IPS-NIHi11 (cell line): ENCODE data around the gene PLCXD3.

ENCODE experiments used
- DNase-seq: peaks from one replicate; pipeline ENCODE4 v3.0.0; 2012; ENCODE audit warnings: mixed read lengths, low spot score

The PLCXD3 gene

DNA sequence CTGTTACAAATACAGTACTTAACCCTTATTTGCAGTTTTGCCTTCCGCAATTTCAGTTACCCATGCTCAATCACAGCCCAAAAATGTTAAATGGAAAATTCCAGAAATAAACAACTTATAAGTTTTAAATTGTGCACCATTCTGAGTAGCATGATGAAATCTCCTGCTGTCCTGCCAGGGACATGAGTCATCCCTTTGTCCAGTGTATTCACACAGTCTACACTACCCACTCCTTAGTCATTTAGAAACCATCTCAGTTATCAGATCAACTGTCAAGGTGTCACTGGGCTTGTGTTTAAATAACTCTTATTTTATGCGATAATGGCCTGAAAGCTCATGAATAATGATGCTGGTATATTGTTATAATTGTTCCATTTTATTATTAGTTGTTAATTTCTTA lies 95.8 kb downstream of the PLCXD3 start:
- DNase-seq: no peak

DNA sequence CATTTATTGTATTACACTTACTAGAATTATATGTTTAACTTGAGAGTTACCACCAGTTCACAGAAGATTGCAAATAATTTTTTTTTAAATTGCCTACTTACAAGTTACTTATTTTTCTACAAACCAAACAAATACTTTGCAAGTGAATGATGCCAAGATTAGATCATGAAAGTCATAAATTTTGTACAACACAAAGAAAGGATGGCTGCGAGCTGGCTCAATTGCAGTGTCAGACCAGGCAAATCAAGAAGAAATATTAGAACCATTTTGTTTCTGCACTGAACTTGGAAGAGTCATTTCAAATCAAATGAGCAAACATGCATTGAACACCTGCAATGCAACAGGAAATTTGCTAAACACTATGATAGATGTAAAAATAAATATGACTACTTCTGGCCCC lies 97.3 kb downstream of the PLCXD3 start:
- DNase-seq: no peak

DNA sequence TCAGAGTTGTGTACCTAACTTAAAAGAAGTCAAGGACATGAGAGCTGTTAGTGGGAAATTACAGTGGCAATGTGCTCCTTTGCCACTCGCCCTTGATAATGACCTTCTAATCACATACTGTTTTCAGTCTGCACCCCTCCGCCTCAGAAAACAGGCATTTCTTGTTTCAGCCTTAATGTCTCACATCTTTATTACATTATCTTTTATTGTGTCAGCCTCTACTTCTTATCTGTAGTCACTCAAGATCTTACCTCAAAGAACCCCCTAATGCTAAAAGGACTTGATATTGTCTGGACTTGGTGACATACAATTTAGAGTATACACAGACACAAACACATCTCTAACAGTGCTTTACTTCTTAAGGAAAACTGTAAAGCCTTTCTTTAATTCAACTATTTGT lies 97.9 kb downstream of the PLCXD3 start:
- no peak for DNase-seq

DNA sequence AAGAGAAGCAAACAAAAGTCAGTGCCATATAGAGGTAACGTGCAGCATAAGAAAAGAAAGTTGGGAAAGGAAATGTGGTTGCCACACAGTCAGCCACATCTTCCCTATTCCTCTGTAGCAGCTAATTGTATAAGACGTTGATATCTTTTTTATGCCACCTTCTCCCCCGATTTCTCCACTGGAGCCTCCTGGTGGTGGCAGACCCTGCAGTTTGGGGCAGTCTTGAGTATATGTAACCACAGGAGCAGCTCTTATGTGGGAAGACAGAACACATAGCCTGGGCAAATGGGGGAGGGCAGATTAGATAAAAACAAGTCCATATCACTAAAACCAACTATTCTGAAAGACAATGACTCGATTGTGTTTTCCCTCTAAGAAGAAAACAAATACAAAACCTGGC lies 99.7 kb downstream of the PLCXD3 start:
- DNase-seq: no peak

DNA sequence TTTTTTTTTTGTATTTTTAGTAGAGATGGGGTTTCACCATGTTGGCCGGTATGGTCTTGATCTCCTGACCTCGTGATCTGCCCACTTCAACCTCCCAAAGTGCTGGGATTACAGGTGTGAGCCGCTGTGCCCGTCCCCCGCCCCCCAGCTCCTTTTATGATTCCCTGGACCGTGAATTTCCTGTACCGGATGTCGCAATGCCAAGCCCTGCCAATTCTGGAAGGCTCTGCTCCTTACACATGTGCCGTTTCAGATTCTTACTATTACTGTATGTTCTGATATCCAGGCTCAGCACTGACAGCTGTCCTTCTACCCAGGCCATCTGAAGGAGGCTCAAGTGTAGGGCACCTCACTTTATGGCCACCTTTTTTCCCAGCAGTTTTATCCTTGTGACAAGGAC lies 100.1 kb downstream of the PLCXD3 start:
- DNase-seq: no peak

DNA sequence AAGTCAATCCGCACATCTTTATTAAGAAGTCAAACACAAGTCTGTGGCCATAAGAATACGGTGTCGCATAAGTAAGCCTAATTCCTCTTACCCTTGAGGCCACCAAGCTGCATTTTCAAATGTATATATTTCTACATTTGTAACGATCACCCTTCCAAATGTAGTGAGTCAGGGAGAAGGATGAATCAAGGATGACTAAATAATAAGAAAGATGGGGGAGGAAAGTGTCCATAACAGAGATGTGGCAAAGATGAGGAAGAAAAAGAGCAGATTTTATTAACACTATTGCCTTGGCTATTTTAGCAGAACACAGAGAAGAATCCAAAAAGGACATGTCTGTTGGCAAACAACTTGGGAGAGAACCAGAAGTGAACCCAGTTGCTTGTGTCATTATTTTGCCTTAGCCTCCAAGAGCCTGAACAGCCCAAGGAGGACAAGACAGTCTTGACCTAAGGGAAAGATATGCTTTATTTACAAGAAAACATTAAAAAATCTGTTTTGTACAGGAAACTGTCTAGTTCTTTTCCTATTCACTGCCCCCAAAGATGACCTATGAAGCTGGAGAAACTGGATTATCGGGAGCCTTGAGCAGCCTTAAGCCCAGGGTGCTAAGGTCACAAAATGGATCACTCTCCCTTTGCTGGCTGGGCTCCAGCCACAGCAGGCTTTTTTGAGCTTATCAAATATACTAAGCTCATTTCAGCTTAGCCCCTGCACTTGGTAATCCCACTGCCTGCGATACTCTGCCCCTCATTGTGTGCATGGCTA lies 101.5 kb downstream of the PLCXD3 start:
- no peak for DNase-seq

DNA sequence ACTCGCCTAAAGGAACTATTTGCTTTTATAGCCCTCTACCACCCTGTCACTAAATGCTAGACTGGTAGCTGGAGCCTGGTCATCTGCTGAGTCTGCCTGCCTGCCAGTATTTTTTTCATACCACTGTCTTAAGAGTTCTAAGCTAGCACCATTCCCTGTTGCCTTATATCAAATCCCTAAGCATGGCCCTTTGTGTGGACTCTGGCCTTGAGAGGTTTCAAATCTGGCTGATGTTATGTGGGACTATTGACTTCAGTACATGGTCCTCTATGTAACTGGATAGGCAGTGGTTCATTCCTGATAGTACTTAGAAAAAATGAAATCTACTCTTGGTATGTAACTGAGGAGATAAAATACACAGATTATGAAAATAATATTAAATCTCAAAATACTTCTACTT lies 103.5 kb downstream of the PLCXD3 start:
- DNase-seq: no peak

DNA sequence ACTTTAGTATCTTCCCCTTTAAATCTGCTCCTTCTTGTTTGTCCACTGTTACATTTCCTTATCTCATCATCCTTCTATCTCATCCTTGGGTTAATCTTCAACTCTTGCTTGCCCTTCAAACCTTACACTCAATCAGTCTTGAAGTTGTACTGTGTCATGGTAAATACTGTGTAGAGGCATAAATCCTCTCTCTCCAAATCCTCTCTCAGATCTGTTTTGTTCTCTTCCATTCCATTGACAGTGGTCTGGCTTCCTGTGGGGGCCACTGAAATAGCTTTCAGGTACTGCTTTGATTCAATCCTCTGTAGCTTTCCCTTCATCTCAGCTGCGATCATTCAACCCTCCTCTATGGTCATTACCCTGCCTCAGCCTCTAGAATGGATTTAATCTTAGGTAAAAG lies 104.0 kb downstream of the PLCXD3 start:
- DNase-seq: no peak

DNA sequence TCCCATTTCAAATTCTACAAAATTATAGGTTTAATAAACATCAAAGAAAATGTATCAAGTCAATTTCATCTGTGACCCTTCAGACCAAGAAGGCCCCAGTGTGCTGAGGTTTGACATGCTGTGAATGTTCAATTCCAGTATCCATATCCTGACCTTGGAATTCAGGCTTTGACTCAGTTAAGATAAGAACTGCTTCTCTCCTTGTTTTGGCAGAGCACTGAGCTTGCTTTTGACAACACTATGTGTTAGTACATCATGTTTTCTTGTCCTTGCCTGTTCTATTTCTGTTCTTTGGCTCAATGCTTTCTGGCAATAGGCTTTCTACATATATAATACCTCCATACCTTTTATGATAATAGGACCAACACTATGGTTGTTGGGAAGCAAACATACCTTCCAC lies 105.6 kb downstream of the PLCXD3 start:
- no peak for DNase-seq

DNA sequence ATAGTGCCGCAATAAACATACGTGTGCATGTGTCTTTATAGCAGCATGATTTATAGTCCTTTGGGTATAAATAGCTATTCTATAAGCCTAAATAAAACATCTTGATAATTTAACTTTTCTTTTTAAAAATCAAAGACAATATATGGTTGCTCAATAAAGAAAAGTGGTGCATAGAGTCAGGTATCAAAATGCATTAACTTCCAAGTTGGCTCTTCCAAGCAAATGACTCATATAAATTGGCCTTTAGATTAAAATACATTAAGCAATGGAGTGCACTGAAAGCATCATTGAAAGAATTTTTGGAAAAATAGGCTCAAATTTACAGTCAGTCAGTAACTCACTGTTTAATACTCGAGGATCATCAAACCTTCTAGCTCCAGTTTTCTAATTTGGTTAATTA lies 106.6 kb downstream of the PLCXD3 start:
- DNase-seq: no peak

DNA sequence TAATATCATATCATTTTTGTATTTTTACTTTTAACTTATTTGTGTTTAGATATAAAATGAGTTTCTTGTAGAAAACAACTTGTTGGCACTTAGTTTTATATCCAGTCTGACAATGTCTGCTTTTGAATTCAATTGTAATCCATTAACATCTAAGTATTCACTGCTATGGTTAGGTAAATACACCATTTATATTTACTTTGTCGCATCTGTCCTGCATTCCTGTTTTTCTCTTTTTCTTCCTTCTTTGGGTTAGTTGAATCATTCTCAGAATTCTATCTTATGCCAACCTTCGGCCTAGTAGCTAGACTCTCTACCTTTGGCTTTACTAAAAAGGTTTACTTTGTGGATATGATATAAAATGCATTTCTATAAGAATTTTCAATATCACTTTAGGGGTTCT lies 107.6 kb downstream of the PLCXD3 start:
- DNase-seq: no peak

DNA sequence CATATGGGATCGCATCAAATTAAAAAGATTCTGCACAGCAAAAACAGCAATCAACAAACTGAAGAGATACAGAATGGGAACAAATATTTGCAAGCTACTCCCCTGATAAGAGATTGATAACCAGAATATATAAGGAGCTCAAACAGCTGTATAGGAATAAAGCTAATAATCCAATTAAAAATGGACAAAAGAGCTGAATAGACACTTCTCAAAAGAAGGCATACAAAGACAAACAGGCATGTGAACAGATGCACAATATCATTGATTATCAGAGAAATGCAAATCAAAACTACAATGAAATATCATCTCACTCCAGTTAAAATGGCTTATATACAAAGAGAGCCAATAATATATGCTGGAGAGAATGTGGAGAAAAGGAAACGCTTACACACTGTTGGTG lies 110.6 kb downstream of the PLCXD3 start:
- DNase-seq: no peak

DNA sequence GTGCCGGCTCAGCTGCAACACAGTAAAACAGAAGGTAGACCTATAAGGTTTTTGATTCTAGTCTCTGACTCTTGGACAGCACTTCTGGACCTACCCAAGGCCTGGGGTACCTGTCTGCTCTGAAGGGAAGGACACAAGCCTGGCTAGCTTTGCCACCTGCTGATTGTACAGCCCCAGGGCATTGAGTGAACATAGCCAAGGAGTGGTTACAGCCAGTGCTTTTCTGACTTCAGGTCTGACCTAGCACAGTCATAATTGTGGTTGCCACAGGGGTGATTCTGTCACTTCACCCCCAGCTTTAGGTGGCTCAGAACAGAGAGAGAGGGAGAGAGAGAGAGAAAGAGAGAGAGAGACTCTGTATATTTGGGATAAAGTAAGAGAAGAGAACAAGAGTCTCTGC lies 118.4 kb downstream of the PLCXD3 start:
- no peak for DNase-seq

DNA sequence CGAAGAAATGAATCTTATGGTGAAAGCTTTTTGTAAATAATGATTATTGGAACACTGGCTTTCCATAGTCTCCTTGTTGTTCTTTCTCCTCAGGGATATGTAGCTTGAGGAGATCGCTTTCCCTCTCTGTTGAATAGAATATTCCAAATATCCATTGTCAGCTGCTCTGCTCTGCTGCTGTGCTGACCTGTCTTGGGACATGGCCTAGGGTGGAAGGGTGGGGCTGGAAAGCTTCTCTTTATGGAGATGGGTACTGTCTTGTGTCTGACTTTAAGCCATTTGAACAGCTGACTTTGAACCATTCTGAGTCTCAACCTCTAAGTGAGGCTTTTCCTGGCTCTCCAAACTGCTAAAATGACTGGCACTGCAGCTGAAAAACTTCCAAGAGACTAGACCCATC lies 135.8 kb downstream of the PLCXD3 start:
- no peak for DNase-seq

DNA sequence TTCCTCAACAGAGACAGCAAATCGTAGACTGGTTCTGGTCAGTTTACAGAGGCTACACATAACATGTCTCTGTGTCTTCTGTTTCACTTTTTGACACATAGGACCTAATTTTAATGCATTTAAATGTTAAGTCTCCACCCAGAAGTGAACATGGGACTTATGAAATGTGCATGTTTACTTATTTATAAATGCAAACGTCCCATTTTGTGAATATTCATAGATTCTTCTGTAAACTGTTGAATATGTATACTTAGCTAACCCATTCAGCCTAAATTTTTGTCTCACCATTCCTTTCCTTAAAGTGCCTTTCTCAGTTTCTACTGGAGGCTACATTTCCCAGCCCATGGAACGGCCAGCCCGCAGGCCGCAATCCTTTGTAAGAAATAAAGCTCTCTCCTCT lies 137.2 kb downstream of the PLCXD3 start:
- DNase-seq: no peak

DNA sequence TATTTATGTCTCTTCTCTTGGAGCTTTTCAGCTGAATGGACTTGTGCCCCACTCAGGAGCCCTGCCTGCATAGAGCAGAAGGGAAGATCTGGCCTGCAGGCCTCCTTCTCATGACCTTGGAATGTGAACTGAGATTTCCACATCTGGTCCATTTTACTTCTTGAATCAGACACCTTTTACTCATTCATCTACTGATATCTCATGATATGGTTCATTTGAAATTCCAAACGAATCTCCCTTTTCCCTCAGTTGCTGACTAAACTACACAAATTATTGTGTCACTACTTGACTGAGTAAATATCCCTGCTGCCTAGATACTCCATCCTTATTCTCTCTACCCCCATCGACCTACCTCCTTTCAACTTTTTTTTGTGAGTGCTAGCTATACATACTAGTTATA lies 138.7 kb downstream of the PLCXD3 start:
- DNase-seq: no peak

DNA sequence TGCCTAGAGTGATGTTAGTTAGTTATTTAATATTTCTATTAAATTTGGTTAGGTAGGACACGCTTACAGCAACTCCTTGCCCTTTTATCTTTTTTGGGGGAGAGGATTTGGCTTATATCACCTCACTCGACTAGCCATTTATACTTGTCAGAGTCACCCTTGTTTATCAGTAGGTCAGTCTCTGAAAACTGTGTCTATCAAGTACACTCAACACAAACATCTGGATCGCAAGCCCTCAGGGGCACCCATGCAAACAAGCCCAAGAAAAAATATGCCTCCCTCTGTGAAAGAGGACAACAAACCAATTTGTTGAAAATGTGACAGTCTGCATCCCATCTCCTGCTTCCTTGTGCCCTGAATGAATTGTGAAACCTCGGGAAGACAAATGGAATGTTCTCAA lies 139.9 kb downstream of the PLCXD3 start:
- no peak for DNase-seq

DNA sequence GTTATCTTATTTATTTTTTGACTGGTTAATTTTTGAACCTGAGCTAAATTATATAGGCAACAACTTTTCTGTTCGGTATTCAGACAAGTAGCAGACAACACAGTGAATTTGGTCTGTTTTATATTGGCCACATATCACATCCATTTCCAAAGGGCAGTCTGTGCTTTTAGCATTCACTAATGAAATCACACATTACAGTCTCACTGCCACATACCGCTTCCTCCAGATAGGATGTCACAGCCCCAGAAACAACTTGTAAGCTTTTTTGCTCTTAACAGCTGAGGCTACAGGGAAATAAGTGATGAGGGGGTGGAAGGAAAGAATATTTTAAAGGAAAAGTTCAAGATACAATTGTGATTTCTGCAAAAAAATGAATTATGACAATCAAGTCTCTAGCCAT lies 140.6 kb downstream of the PLCXD3 start:
- no peak for DNase-seq

DNA sequence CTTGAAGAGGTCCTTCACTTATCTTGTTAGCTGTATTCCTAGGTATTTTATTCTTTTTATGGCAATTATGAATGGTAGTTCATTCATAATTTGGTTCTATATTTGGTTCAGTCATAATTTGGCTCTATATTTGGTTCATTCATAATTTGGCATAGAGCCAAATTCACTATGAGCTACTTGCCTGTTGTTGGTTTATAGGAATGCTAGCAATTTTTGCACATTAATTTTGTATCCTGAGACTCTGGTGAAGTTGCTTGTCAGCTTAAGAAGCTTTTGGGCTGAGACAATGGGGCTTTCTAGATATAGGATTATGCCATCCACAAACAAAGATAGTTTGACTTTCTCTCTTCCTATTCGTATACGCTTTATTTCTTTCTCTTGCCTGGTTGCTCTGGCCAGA lies 142.2 kb downstream of the PLCXD3 start:
- DNase-seq: no peak

DNA sequence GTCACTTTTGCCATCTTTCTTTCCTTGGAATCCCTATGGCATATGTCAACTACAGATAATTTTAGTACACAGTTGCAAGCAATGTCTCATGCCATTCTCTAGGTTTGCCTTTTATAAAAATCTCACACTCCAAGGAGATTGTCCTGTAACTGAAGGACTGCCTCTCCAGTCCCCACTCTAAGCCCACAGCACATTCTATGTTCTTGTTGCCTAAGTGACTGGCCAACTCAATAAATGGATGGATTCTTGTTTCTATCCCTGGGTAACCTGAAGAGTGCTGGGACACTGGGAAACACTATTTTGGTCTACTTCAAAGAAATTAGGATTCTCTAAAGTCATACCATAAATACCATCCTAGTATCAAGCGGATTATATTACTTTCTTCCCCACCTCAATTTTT lies 145.0 kb downstream of the PLCXD3 start:
- no peak for DNase-seq

DNA sequence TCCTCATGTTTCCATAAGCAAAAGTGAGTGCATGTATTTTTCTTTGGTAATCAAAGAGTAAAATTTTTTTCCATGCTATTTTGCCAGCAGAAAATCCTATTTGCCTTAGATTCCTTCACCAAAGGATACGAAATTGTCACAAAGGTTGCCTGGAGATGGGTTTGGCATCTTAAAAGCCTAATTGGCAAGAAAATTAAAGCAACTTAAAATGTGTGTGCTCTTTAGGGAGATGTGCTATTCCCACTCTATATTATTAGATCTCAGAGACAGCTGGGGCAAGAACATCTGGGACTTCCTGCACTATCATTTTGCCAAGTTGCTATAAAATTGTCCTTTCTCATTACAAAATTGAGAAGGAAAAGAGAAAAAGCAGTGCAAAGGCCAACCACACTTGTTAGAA lies 146.1 kb downstream of the PLCXD3 start:
- no peak for DNase-seq

DNA sequence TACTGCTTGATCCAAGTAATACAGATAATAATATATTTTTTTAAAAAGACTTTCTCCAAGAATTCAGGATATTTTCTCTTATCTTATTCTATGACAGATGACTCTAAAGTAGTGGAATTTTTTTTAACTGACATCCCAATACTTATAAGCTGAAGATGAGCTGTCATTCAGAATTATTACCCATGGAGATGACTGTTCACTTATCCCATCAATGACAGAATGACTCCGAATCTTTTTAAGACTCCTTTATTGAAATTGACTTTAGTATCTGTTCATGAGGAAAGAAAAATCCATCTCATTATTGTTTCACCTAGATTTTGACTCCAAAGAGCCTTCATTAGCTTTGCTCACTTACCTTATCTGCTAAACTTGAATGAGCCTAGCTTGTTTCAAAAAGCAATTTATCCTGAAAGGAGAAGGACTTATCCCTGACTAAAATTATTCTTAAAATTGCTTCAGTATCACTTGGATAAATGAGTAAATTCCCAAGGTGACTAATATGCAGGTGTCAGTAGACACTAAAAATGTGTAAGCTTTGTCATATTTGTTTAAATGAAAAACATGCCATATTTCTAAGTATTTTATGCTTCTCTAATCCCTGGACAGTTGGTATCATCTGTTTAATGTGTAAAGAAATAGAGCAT lies 146.9 kb downstream of the PLCXD3 start:
- DNase-seq: no peak

DNA sequence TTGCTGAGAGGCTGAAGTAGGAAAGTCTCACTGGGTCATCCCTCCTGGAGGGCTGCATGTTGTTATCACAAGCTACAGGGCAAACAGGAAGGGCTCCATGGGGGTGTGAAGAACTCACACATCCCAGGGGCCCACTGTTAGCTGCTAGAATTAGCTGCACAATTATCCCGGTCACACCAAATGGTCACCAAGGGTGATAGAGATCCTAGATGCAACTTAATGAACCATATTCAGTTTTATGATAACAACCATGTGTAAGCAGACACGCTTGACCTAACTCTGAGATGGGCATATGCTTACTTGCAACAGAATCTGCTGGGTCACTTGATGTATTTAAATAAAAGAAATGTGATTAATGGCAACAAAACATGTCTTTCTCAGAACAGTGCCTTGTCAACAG lies 153.6 kb downstream of the PLCXD3 start:
- DNase-seq: peak; percentile 7

DNA sequence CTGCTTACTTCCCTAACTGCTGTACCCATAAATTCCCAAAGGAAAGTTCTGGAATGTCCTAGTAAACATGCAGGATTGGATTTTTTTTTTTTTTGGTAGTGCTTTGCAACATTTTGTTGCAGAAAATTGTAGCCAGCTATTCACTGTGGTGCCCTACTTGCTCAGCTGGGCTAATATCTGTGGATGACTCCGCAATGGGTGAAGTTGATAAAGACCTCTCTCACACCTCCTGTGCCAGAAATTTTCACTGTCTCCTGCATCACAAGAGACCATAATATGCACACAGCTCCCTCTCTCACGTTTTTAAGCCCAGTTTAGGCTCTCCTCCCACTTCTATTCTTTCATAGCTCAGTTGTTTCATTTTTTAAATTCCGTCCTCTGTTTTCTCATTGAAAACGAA lies 160.6 kb downstream of the PLCXD3 start:
- no peak for DNase-seq
